Omental fat pad (tissue), 4 donors: ENCODE data around the gene SLC35F6. TPM values are rescaled to one million over a fixed set of nuclear protein-coding genes. Genes with fewer than 3 reads are reported as not detected.
A peak's percentile ranks its signal among the peaks of the same experiment; 100 is the strongest.
"Not testable (repeated sequence)": the region's sequence is repeated elsewhere in the genome, so short reads cannot be mapped to it uniquely, and the experiment has no call there.

Experiments used
- ATAC-seq: fragments of 150-250 bp; one replicate; pipeline ENCODE4 v1.9.1; 2016; ENCODE audit warnings: mild to moderate bottlenecking, moderate library complexity; ENCODE audit not compliant: low FRiP score
- DNase-seq: peaks from one replicate; pipeline ENCODE4 v3.0.0-alpha.2; 2019; ENCODE audit warnings: low spot score
- total RNA-seq, 4 donors: library from RNA; depleted of rRNA; stranded (reverse); fragments of >200 nt; gene quantifications; one replicate each; pipeline ENCODE4 v1.1.0, GENCODE V29; 2016
- TF ChIP-seq, protein P1 (sequence below), 3 donors: fragments of 450-650 bp; IDR thresholded peaks; one replicate each; pipeline ENCODE4 v1.5.1; 2016 to 2017; ENCODE audit warnings: antibody characterized with exemption in 3 of 3, mild to moderate bottlenecking in 3 of 3, moderate library complexity in 2 of 3

Gene SLC35F6
- total RNA-seq, 4 donors from 2014 or later, result 43.0 to 84.9 (median 57.7) TPM

DNA sequence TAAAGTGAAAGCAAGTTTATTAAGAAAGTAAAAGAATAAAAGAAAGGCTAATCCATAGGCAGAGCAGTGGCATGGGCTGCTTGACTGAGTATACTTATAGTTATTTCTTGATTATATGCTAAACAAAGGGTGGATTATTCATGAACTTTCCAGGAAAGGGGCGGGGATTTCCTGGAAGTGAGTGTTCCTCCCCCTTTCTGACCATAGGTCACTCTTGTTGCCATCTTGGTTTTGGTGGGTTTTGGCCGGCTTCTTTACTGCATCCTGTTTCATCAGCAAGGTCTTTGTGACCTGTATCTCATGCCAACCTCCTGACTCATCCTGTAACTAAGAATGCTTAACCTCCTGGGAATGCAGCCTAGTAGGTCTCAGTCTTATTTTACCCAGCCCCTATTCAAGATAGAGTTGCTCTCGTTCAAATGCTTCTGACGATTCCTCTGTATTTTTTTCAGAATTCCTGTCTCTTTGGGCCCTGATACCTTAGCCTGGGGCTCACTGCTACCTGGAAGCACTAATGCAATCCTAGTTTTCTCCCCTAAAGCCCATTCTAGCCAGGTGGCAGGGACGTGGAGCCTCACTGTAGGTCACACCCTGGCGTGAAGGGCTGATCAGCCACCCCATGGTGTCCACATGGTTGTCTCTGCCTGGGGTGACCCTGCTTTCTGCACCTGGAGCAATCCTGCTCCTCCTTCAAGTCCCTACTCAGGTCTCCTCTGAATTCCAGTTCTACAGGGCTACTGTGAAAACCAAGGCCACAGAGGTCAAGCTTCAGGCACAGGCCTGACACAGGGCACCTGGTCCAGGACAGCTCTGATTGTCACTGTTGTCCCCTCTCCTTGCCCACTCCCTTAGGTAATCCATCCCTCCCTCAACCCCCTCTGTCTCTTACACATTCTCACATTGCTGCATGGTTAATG, 6.0 kb upstream of the SLC35F6 start:
- TF ChIP-seq, protein P1, sequence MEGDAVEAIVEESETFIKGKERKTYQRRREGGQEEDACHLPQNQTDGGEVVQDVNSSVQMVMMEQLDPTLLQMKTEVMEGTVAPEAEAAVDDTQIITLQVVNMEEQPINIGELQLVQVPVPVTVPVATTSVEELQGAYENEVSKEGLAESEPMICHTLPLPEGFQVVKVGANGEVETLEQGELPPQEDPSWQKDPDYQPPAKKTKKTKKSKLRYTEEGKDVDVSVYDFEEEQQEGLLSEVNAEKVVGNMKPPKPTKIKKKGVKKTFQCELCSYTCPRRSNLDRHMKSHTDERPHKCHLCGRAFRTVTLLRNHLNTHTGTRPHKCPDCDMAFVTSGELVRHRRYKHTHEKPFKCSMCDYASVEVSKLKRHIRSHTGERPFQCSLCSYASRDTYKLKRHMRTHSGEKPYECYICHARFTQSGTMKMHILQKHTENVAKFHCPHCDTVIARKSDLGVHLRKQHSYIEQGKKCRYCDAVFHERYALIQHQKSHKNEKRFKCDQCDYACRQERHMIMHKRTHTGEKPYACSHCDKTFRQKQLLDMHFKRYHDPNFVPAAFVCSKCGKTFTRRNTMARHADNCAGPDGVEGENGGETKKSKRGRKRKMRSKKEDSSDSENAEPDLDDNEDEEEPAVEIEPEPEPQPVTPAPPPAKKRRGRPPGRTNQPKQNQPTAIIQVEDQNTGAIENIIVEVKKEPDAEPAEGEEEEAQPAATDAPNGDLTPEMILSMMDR (IDR thresholded peaks at IDR 0.05), result no peak

DNA sequence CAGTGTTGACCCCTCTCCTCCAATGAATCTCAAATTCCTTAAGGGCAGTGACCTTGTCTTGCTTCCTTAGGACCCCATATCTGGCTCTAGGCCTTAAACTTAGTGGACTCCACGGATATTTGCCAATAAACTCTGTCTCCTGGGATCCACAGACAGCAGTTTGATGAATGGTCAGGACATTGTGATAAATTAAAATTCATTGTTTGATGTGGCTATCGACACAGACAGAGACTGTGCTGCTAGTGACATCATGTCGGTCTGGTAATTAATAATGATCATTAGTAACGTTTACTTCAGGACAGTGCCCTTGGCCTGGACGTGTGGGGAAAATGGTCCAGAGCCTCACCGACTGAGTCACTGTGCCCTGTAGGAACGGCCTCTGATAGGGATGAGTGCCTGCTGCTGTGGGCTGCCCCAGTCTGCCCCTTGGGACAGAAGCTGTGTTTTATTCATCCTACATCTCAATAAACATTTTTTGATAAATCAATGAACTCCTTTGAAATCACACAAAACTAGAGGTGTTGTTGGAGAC, 5.2 kb upstream of the SLC35F6 start:
- DNase-seq (no peak), ATAC-seq (no peak)
- TF ChIP-seq, protein P1 (IDR thresholded peaks at IDR 0.05), result no peak

More for the DNA sequence above, 6.0 kb upstream of the SLC35F6 start:
- ATAC-seq, result peak; percentile 86
- peak; percentile 60 for DNase-seq

DNA sequence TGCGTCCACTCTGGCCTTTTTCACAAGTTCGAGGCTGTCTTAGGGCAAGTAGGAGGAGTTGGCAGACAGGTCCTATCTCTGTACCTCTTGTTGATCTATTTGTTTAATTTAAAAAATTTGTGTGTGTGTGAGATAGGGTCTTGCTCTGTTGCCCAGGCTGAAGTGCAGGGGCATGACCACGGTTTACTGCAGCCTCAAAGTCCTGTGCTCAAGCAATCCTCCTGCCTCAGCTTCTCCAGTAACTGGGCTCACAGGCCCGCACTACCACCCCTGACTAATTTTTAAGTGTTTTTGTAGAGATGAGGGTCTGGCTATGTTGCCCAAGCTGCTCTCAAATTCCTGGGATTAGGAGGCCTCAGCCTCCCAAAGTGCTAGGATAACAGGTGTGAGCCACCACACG, 4.2 kb upstream of the SLC35F6 start:
- ATAC-seq, result no peak
- no peak for DNase-seq
- TF ChIP-seq, protein P1 (IDR thresholded peaks at IDR 0.05), result no peak

DNA sequence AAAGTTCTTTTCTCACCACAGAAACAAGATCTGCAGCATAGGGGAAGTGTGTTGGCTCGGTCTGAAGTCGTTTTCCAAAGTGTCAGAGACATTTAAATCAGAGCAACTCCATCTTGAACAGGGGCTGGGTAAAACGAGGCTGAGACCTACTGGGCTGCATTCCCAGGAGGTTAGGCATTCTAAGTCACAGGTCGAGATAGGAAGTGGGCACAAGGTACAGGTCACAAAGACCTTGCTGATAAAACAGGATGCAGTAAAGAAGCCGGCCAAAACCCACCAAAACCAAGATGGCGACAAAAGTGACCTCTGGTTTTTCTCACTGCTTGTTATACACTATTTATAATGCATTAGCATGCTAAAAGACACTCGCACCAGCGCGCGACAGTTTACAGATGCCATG, 3.1 kb upstream of the SLC35F6 start:
- ATAC-seq, DNase-seq: not testable (repeated sequence)

DNA sequence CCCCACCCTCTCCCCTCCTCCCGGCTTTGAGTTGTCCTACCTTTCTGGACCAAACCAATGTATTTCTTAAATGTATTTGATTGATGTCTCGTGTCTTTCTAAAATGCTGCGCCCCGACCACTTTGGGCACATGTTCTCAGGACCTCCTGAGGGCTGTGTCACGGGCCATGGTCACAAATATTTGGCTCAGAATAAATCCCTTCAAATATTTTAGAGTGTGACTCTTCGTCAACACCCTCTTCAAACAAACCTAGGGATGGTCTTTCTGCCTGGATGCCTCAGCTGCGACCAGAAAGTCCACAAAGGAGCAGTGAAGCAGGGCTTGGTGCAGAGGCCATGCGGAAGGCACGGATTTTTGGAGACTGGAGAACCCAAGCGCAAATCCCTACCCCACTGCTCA, 1.1 kb upstream of the SLC35F6 start:
- TF ChIP-seq, protein P1 (IDR thresholded peaks at IDR 0.05), result no peak
- ATAC-seq (no peak), DNase-seq (no peak)

DNA sequence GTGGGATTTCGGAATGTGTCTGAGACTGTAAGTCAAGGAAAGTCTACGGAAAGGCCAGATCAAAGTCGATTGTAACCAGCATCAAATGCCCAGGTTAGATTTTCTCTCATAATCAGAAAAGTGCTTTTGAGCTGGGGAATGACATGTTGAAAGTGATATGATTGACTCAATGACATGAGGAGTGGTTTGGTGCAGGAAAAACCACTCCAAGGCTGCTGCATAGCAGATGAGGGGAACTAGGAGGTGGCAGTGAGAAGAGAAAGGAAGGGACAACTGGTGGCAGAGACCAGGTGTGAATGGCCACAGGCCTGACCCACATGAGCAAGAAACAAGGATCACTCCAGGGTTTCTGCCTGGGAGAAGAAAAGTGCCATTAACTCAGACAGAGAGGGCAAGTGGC, 822 bp downstream of the SLC35F6 start:
- ATAC-seq (no peak), DNase-seq (no peak)
- TF ChIP-seq, protein P1 (IDR thresholded peaks at IDR 0.05), result no peak

DNA sequence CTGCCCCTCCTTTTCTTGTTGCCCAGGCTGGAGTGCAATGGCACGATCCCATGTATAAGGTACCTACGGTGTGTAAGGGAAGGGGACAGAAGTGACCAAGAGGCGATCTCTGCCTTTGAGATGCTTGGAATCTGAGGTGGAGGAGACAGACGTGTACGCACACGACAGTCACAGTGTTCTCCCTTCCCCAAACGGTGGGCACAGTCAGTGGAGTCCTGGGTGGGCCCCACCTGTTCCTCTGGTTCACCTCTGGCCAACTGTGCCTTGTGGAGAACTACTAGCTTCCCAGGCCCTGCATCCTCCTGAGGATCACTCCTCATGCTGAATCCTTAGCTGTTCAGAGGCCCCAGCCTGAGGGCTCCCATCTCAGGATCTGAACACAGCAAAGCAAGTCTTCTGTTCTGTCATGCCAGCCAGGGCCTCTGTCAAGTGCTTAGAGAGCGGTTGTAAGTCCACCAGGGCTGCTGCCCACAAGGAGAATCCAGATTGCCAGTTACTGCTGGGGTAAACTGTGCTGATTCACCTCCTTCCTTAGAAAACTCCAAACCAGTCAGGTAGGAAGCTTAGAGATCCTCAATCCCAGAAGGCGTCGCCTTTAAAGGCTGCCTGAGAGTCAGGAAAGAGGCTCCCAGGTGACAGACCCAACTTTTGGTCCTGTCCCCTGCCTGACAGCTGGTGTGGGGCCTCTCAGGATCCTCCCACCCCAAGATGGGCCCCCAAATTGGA, 1.6 kb downstream of the SLC35F6 start:
- ATAC-seq (no peak), DNase-seq (no peak)
- TF ChIP-seq, protein P1 (IDR thresholded peaks at IDR 0.05), result no peak
